Measurements from ENCODE around the gene COL23A1. TPM values are rescaled to one million over a fixed set of nuclear protein-coding genes. Genes with fewer than 3 reads are reported as not detected.

COL23A1 gene
- total and polyA plus RNA-seq, 2 experiments from 2014 or later, result 1.1 to 5.1 TPM

DNA sequence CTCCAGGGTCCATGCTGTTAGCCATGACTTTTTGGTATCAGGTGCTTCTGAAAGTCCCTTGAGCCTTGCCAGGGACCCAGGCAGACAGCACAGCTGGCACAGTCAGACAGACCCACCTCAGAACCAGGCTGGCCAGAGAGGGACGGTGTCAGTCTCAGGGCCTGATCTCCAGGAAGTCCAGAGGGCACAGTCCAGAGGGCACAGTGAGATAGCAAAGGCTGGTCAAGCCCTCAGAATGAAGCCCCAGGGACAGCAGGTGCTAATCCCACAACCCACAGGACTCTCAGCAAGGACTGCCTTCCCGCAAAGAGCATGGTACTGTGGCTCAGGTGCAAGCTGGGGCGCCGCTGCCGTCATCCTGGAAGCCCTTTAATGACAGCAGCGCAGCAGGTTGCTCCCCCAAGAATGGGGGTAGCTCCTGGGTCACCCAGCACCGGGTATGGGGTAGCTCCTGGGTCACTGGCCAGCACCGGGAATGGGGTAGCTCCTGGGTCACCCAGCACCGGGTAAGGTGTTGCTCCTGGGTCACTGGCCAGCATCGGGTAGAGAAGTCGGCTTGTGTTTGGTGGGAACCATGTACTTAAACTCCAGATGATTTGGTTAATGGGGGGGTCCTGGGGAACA, 252.0 kb downstream of the COL23A1 start:
- Histone ChIP-seq H2AFZ (no peak overlapping the region), H4K20me1 (ENCODE audit: insufficient read depth, poor library complexity, severe bottlenecking) (no peaks in the 10 kb centered on the region), H3K27me3 (no peaks in the 10 kb centered on the region), H3K4me1 (ENCODE audit: insufficient read depth) (no peaks in the 10 kb centered on the region), H3K4me2 (no peak overlapping the region), H3K9me3 (ENCODE audit: low read depth) (no peaks in the 10 kb centered on the region), H3K79me2 (no peaks in the 10 kb centered on the region), H3K9me2 (replicated peaks; ENCODE audit: insufficient read depth) (no peaks in the 10 kb centered on the region), H3K4me3 (no peak overlapping the region), H3K27ac (no peak overlapping the region), H3K36me3 (replicated peaks; ENCODE audit: insufficient read depth, low read depth) (no peaks in the 10 kb centered on the region)
- no peak for DNase-seq (ENCODE audit: low spot score)
- no peak for TF ChIP-seq EZH2 (IDR thresholded peaks at IDR 0.05; ENCODE audit: borderline replicate concordance)
- TF ChIP-seq EZH2phosphoT487 (IDR thresholded peaks at IDR 0.05; ENCODE audit: low read depth, severe bottlenecking, unreplicated experiment), result no peak
- TF ChIP-seq, protein P1, sequence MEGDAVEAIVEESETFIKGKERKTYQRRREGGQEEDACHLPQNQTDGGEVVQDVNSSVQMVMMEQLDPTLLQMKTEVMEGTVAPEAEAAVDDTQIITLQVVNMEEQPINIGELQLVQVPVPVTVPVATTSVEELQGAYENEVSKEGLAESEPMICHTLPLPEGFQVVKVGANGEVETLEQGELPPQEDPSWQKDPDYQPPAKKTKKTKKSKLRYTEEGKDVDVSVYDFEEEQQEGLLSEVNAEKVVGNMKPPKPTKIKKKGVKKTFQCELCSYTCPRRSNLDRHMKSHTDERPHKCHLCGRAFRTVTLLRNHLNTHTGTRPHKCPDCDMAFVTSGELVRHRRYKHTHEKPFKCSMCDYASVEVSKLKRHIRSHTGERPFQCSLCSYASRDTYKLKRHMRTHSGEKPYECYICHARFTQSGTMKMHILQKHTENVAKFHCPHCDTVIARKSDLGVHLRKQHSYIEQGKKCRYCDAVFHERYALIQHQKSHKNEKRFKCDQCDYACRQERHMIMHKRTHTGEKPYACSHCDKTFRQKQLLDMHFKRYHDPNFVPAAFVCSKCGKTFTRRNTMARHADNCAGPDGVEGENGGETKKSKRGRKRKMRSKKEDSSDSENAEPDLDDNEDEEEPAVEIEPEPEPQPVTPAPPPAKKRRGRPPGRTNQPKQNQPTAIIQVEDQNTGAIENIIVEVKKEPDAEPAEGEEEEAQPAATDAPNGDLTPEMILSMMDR (IDR thresholded peaks at IDR 0.05; ENCODE audit: poor library complexity), result no peak
- 90% methylated on average over 11 of the region's 11 CpGs for WGBS (ENCODE audit: low lambda C conversion rate, missing lambda C conversion rate)

DNA sequence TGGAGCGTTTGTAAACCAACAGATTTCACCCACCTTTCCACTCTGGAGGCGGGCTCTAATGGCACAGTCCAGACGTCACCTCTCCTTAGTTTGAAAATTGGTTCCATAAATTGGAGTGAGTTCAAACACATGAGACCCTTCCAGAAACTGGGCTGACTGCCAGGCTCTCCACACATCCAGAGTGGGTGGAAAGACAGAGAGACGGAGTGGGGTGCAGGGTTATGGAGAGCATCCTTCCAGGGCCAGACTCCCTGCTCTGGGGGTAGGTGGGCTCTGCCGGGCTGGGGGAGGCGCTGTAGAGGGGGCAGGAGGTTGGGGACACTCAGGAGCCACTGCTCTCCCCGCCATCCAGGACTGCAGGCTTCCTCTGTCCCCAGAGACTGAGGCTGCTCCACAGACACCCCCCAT, 252.9 kb downstream of the COL23A1 start:
- no peak overlapping the region for H3K27ac ChIP-seq
- H3K79me2 ChIP-seq, result no peaks in the 10 kb centered on the region
- H3K9me3 ChIP-seq (ENCODE audit: low read depth), result no peaks in the 10 kb centered on the region
- no peak for TF ChIP-seq EZH2phosphoT487 (IDR thresholded peaks at IDR 0.05; ENCODE audit: low read depth, severe bottlenecking, unreplicated experiment)
- TF ChIP-seq, protein P1 (IDR thresholded peaks at IDR 0.05; ENCODE audit: poor library complexity), result no peak
- no peak for TF ChIP-seq EZH2 (IDR thresholded peaks at IDR 0.05; ENCODE audit: borderline replicate concordance)
- H3K27me3 ChIP-seq, result no peaks in the 10 kb centered on the region
- no peaks in the 10 kb centered on the region for H3K36me3 ChIP-seq (replicated peaks; ENCODE audit: insufficient read depth, low read depth)
- H3K4me2 ChIP-seq, result no peak overlapping the region
- H3K4me3 ChIP-seq, result no peak overlapping the region
- WGBS (ENCODE audit: low lambda C conversion rate, missing lambda C conversion rate), result 65% methylated on average over 7 of the region's 7 CpGs
- H2AFZ ChIP-seq, result no peak overlapping the region
- H3K4me1 ChIP-seq (ENCODE audit: insufficient read depth), result peaks cover 3% of the 10 kb centered on the region
- DNase-seq (ENCODE audit: low spot score), result no peak
- H3K9me2 ChIP-seq (replicated peaks; ENCODE audit: insufficient read depth), result no peaks in the 10 kb centered on the region
- H4K20me1 ChIP-seq (ENCODE audit: insufficient read depth, poor library complexity, severe bottlenecking), result no peaks in the 10 kb centered on the region

DNA sequence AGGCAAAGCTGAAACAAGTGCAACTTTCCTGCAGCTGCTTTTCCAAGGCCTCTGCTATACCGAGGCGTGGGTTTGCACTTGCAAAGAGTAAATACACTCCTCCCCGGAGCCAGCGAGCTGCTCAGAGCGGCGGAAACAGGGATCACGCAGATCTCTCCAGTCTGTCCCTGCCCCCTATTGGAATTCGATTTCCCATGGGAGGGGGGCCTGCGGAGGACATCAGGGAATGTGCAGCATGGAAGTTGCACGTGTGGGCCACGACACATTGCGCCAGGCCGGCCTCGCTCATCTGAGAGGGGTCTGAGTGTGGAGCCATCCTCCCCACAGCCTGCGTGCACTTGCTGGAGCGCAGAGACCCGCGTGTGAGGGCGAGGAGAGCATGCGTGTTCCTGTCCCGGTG, 253.3 kb downstream of the COL23A1 start:
- Histone ChIP-seq H4K20me1 (ENCODE audit: insufficient read depth, poor library complexity, severe bottlenecking) (no peaks in the 10 kb centered on the region), H3K36me3 (replicated peaks; ENCODE audit: insufficient read depth, low read depth) (no peaks in the 10 kb centered on the region), H3K4me3 (no peak overlapping the region), H3K4me2 (no peak overlapping the region), H3K27ac (no peak overlapping the region), H3K9me3 (ENCODE audit: low read depth) (no peaks in the 10 kb centered on the region), H3K27me3 (no peaks in the 10 kb centered on the region), H3K79me2 (no peaks in the 10 kb centered on the region), H3K4me1 (ENCODE audit: insufficient read depth) (peaks cover 8% of the 10 kb centered on the region), H2AFZ (no peak overlapping the region), H3K9me2 (replicated peaks; ENCODE audit: insufficient read depth) (no peaks in the 10 kb centered on the region)
- TF ChIP-seq, protein P1 (IDR thresholded peaks at IDR 0.05; ENCODE audit: poor library complexity), result no peak
- TF ChIP-seq EZH2 (IDR thresholded peaks at IDR 0.05; ENCODE audit: borderline replicate concordance) (no peak), EZH2phosphoT487 (IDR thresholded peaks at IDR 0.05; ENCODE audit: low read depth, severe bottlenecking, unreplicated experiment) (no peak)
- no peak for DNase-seq (ENCODE audit: low spot score)
- WGBS (ENCODE audit: low lambda C conversion rate, missing lambda C conversion rate), result 54% methylated on average over 16 of the region's 21 CpGs

Data from hepatocyte (in vitro differentiated cells).